GM12874 (cell line): ENCODE results near the gene RHOH.

Experiments
- CTCF ChIP-seq: IDR thresholded peaks from 2 replicates; pipeline ENCODE4 v1.5.1; 2011; ENCODE audit warnings: low read depth, mild to moderate bottlenecking, control low read depth, low read length, moderate library complexity; ENCODE audit not compliant: insufficient read depth

RHOH gene

DNA sequence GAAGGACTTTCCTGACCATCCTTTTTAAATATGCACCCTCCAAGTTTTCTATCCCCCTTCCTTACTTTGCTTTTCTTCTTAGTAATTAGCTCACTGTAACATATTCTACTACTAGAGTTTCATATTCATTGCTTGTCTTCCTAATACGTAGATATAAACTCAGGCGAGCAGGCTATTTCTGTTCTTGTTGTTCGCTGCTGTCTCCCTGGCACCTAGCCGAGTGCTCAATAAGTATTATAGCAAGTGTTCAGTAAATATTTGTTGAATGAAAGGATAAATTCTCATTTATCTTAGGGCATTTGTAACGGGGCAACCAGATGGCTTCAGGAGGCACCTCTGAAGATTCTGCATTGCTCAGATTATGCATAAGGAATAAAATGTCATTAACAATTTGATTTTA lies 6.8 kb upstream of the RHOH start:
- TF ChIP-seq CTCF, result no peak

- TF ChIP-seq CTCF, result no peak
Observed at GRCh38 chr4:40190465-40190864, 6.4 kb upstream of the RHOH start.

DNA sequence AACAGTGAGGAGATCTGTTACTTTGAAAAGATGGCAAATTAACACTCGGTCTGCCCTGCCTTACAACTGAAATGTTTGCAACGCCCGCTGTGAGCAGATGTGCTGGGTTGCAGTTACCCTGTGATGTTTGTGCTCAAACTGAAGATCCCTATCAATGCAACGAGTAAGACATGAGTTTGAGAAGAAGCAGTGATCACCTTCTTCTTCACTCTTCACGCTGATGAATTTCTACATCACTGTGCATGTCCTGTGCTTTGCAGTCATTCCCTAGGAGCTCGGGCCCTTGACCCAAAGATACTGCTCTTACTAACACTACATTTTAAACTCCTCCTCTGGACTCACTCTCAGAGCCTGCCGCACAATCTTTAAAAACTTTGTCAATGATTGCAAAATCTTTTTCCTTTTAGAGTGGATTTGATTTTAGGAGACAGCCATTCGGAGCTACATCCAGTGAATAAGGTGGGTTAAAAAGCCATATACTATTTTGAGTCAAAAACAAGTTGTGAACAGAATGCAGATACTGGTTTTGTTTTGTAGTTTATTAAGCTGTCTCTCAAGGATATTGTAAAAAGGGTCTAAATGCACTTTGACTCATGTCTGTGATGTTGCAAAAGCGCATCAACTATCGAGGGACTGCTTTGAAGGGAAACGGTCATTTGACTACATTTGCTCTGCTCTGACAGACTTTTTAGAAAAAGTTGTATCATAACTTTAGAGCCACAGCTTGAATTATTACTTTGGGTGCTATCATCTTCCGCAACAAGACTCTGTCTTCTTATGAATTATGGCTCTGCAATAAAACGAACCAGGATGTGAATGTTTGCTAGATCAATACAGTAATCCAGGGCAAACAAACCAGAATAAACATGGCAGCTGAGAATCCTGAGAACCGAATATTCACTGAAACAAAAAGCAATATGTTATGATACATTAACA lies 5.7 kb upstream of the RHOH start:
- TF ChIP-seq CTCF, result no peak

DNA sequence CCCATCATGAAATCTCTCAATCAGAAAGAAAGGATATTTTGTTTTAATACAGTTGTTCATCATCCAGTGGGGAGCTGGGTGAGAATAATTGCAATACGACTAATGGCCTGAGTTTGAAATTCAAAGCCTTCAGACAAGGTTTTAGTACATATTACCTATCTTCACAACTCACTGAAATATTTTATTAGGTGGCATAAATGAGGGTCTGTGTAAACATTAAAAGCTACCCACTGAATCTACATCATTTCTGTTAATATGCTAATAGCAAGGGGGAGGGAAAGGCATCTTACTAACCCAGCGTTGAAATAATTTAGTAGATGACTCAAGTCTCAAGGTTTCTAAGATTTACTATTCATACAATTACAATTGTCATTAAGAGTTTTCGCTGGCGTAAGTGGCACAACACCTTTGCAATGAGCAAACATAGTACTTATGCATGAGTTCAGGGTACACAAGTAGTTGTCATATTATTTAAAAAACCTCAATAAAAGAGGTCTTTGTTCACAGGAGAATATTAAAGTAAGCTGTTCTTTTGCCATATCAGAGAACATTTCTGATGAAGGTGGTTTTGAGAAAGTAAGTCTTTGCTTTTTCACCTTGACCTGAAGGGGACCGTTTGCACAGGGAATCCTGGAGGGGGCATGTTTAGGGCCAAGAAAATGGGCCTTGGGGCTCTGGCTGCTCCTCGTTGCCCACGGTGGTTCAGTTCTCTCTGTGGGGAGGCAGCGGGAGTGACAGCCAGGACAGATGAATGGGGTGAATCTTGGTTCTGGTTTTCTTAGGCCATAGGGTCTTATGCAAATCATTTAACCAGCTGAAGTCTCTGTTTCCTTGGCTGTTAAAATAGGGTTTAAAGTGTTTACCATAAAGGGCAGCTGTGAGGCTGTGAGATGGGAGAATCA lies 4.5 kb upstream of the RHOH start:
- no peak for TF ChIP-seq CTCF

GRCh38 chr4:40193016-40193571 lies 3.7 kb upstream of the RHOH start:
- no peak for TF ChIP-seq CTCF

GRCh38 chr4:40193578-40193977 lies 3.3 kb upstream of the RHOH start:
- no peak for TF ChIP-seq CTCF

- TF ChIP-seq CTCF, result no peak
Observed at GRCh38 chr4:40194602-40195161, 2.1 kb upstream of the RHOH start.
